ENCODE data around the gene CDK5RAP3.

The CDK5RAP3 gene

GRCh38 chr17:47973541-47973940 lies 2.6 kb downstream of the CDK5RAP3 start:
- CTCF ChIA-PET, result interaction anchor here (0.5 to 21.9 kb wide), 5 partner anchors 15 to 415 kb away, joined by 3 to 592 read pairs (median 4); partner anchors contain the start of genes PNPO and PRR15L

DNA sequence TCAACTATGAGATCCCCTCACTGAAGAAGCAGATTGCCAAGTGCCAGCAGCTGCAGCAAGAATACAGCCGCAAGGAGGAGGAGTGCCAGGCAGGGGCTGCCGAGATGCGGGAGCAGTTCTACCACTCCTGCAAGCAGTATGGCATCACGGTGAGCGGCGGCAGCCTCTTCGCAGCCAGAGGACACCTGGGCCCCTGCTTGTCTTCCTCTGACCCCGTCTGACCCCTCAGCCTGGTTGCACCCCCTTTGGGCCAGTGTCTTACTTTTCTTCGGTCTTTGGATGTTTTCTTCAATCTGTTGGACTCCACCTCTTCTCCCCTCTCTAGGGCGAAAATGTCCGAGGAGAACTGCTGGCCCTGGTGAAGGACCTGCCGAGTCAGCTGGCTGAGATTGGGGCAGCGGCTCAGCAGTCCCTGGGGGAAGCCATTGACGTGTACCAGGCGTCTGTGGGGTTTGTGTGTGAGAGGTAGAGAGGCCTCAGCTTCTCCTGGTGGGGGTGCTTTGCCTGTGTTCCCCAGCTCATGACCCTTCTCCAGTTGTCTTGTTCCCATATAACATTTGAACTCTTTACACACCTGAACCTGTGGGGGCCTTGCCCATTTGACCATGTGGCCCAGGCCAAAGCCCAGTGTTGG lies 4.4 kb downstream of the CDK5RAP3 start:
- Histone ChIP-seq H3K36me3 (ENCODE audit: control insufficient read depth in 2 of 2, insufficient read depth in 1 of 2, low read length in 2 of 2) (peaks cover 34 to 72% of the 10 kb centered on the region in 2 experiments), H3K4me1 (ENCODE audit: control insufficient read depth, insufficient read depth, low read length) (peaks cover 7% of the 10 kb centered on the region; the same call in 1 of the 2 replicates), H3K9me3 (ENCODE audit: control insufficient read depth, insufficient read depth, low read depth, low read length) (no peaks in the 10 kb centered on the region), H3K27ac (ENCODE audit: extremely low read depth, low read depth, low read length) (no peak overlapping the region), H3K4me3 (ENCODE audit: low read depth, low read length) (no peak overlapping the region)
- CTCF ChIA-PET, result interaction anchor here (0.6 to 21.9 kb wide), 7 partner anchors 23 to 633 kb away, joined by 3 to 592 read pairs (median 3); partner anchors contain the start of genes PNPO and PRR15L
- TF ChIP-seq REST (tag by site-specific recombination; IDR thresholded peaks at IDR 0.05) (no peak), ZNF324 (tag by site-specific recombination; IDR thresholded peaks at IDR 0.05) (no peak), ZNF114 (tag by site-specific recombination; IDR thresholded peaks at IDR 0.05) (no peak), ZFP41 (tag by site-specific recombination; IDR thresholded peaks at IDR 0.05; ENCODE audit: borderline replicate concordance) (no peak), ZBTB1 (tag by site-specific recombination; IDR thresholded peaks at IDR 0.05) (no peak), ZNF621 (tag by site-specific recombination; IDR thresholded peaks at IDR 0.05) (no peak), ZNF155 (tag by site-specific recombination; IDR thresholded peaks at IDR 0.05) (no peak)
- TF ChIP-seq, protein P1, sequence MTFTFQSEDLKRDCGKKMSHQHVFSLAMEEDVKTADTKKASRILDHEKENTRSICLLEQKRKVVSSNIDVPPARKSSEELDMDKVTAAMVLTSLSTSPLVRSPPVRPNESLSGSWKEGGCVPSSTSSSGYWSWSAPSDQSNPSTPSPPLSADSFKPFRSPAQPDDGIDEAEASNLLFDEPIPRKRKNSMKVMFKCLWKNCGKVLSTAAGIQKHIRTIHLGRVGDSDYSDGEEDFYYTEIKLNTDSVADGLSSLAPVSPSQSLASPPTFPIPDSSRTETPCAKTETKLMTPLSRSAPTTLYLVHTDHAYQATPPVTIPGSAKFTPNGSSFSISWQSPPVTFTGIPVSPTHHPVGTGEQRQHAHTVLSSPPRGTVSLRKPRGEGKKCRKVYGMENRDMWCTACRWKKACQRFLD (tag by site-specific recombination; IDR thresholded peaks at IDR 0.05), result no peak
- TF ChIP-seq, protein P2, sequence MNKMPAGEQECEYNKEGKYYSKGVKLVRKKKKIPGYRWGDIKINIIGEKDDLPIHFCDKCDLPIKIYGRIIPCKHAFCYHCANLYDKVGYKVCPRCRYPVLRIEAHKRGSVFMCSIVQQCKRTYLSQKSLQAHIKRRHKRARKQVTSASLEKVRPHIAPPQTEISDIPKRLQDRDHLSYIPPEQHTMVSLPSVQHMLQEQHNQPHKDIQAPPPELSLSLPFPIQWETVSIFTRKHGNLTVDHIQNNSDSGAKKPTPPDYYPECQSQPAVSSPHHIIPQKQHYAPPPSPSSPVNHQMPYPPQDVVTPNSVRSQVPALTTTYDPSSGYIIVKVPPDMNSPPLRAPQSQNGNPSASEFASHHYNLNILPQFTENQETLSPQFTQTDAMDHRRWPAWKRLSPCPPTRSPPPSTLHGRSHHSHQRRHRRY (tag by site-specific recombination; IDR thresholded peaks at IDR 0.05), result no peak
- TF ChIP-seq, protein P3, sequence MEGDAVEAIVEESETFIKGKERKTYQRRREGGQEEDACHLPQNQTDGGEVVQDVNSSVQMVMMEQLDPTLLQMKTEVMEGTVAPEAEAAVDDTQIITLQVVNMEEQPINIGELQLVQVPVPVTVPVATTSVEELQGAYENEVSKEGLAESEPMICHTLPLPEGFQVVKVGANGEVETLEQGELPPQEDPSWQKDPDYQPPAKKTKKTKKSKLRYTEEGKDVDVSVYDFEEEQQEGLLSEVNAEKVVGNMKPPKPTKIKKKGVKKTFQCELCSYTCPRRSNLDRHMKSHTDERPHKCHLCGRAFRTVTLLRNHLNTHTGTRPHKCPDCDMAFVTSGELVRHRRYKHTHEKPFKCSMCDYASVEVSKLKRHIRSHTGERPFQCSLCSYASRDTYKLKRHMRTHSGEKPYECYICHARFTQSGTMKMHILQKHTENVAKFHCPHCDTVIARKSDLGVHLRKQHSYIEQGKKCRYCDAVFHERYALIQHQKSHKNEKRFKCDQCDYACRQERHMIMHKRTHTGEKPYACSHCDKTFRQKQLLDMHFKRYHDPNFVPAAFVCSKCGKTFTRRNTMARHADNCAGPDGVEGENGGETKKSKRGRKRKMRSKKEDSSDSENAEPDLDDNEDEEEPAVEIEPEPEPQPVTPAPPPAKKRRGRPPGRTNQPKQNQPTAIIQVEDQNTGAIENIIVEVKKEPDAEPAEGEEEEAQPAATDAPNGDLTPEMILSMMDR (tag by site-specific recombination; IDR thresholded peaks at IDR 0.05), result no peak
- POLR2A ChIA-PET, result no interaction called here

More at GRCh38 chr17:47973541-47973940, 2.6 kb downstream of the CDK5RAP3 start:
- POLR2A ChIA-PET, result interaction anchor here (1.0 to 1.4 kb wide), 3 partner anchors 16 to 32 kb away, joined by 3 read pairs; partner anchors contain the start of genes PNPO and PRR15L
- Histone ChIP-seq H3K4me1 (ENCODE audit: control insufficient read depth, insufficient read depth, low read length) (peaks cover 7% of the 10 kb centered on the region; the same call in 1 of the 2 replicates), H3K4me3 (ENCODE audit: low read depth, low read length) (no peak overlapping the region), H3K36me3 (ENCODE audit: control insufficient read depth in 2 of 2, insufficient read depth in 1 of 2, low read length in 2 of 2) (peaks cover 23 to 54% of the 10 kb centered on the region in 2 experiments), H3K9me3 (ENCODE audit: control insufficient read depth, insufficient read depth, low read depth, low read length) (no peaks in the 10 kb centered on the region), H3K27ac (ENCODE audit: extremely low read depth, low read depth, low read length) (no peak overlapping the region)
- no peak for TF ChIP-seq ZNF394 (tag by site-specific recombination; IDR thresholded peaks at IDR 0.05; ENCODE audit: borderline replicate concordance)
- no peak for TF ChIP-seq ZNF302 (tag by site-specific recombination; IDR thresholded peaks at IDR 0.05; ENCODE audit: low read depth)
- TF ChIP-seq ZNF174 (tag by site-specific recombination; IDR thresholded peaks at IDR 0.05), result no peak
- TF ChIP-seq GLIS1 (tag by site-specific recombination; IDR thresholded peaks at IDR 0.05), result no peak
- no peak for TF ChIP-seq ZNF433 (tag by site-specific recombination; IDR thresholded peaks at IDR 0.05; ENCODE audit: low read depth)
- TF ChIP-seq SALL2 (tag by site-specific recombination; IDR thresholded peaks at IDR 0.05; ENCODE audit: borderline replicate concordance), result no peak
- TF ChIP-seq ZNF776 (tag by site-specific recombination; IDR thresholded peaks at IDR 0.05; ENCODE audit: borderline replicate concordance), result no peak
- TF ChIP-seq ZNF114 (tag by site-specific recombination; IDR thresholded peaks at IDR 0.05), result no peak
- no peak for TF ChIP-seq ZNF37A (tag by site-specific recombination; IDR thresholded peaks at IDR 0.05)
